GM12872 (cell line): ENCODE results near the gene RAB3A.

Experiments used
- CTCF ChIP-seq: IDR thresholded peaks from 3 replicates; pipeline ENCODE4 v1.5.1; 2011; ENCODE audit warnings: low read depth, mild to moderate bottlenecking, low read length, moderate library complexity; ENCODE audit not compliant: insufficient read depth

Gene RAB3A

GRCh38 chr19:18194181-18194530 lies 9.7 kb downstream of the RAB3A start:
- no peak for TF ChIP-seq CTCF

GRCh38 chr19:18193388-18194180 lies 10.3 kb downstream of the RAB3A start:
- no peak for TF ChIP-seq CTCF

- TF ChIP-seq CTCF = no peak
Measured at GRCh38 chr19:18192673-18193387, 11.0 kb downstream of the RAB3A start, which contains the start of gene MPV17L2. Gene MPV17L2 (plus strand): TSS chr19:18193218. CDS start chr19:18193282, 64 bp downstream.

- no peak for TF ChIP-seq CTCF
Measured at GRCh38 chr19:18191640-18192062, 12.2 kb downstream of the RAB3A start.

- TF ChIP-seq CTCF = no peak
Measured at GRCh38 chr19:18190278-18190677, 13.6 kb downstream of the RAB3A start.

- no peak for TF ChIP-seq CTCF
Measured at GRCh38 chr19:18185538-18185937, 18.3 kb downstream of the RAB3A start.

GRCh38 chr19:18183529-18183928 lies 20.3 kb downstream of the RAB3A start:
- TF ChIP-seq CTCF = no peak
